Measurements from ENCODE around the gene CHRND. TPM values are rescaled to one million over a fixed set of nuclear protein-coding genes. Genes with fewer than 3 reads are reported as not detected.

Gene CHRND
- total and polyA plus RNA-seq, 2 experiments from 2014 or later: 0.10 to 0.11 TPM

DNA sequence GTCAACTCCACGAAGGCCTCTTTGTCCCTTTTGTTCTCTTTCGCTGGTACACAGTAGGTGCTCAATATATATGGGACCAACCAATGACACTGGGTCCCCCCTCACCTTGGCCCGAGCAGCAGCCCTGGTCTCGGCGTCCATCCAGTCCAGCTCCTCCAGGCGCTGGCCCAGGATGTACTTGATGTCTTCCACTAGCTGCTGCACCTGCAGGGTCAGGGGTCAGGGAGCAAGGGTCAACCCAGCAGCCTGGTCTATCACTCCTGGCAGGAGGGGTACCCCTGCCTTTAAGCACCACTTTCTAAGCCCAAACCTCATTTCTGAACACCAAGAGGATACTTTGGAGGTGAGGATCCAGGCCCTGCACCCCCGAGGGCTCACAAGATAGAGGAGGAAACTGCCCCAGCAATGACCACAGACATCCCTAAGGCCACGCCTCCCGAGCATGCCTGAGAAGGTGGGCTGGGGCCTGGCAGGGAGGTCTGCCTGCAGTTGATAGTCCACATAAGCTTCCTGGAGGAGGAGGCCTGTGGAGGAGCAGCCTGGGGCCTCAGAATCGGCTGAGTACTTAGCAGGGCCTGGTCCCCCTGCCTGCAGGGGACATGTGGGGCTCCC is 42.5 kb upstream of the CHRND start:
- Histone ChIP-seq H3K79me2 (replicated peaks; ENCODE audit: insufficient read depth) (no peaks in the 10 kb centered on the region), H3K4me2 (no peak overlapping the region), H3K4me1 (ENCODE audit: insufficient read depth) (peaks cover 4% of the 10 kb centered on the region; the same call in 1 of the 2 replicates), H3F3A (replicated peaks; ENCODE audit: low read depth) (no peaks in the 10 kb centered on the region), H3K4me3 (no peak overlapping the region), H4K20me1 (replicated peaks; ENCODE audit: insufficient read depth) (no peaks in the 10 kb centered on the region), H3K36me3 (ENCODE audit: insufficient read depth) (no peaks in the 10 kb centered on the region), H3K9me2 (ENCODE audit: insufficient read depth) (no peaks in the 10 kb centered on the region), H3K27me3 (ENCODE audit: insufficient read depth) (peaks cover 50% of the 10 kb centered on the region), H3K27ac (ENCODE audit: low read depth) (no peak overlapping the region), H2AFZ (no peak overlapping the region)
- H3K4me1 Mint-ChIP-seq: peaks cover 6% of the 10 kb centered on the region
- H3K9me3 Mint-ChIP-seq: no peaks in the 10 kb centered on the region
- no peak for ATAC-seq
- H3K27me3 Mint-ChIP-seq (ENCODE audit: insufficient read depth, low read depth, poor library complexity): peaks cover 51% of the 10 kb centered on the region
- no peak for TF ChIP-seq ZNF114 (CRISPR knock-in tag; IDR thresholded peaks at IDR 0.05)
- no peak for TF ChIP-seq EZH2 (IDR thresholded peaks at IDR 0.05; ENCODE audit: low read depth, unreplicated experiment)
- TF ChIP-seq, protein P1, sequence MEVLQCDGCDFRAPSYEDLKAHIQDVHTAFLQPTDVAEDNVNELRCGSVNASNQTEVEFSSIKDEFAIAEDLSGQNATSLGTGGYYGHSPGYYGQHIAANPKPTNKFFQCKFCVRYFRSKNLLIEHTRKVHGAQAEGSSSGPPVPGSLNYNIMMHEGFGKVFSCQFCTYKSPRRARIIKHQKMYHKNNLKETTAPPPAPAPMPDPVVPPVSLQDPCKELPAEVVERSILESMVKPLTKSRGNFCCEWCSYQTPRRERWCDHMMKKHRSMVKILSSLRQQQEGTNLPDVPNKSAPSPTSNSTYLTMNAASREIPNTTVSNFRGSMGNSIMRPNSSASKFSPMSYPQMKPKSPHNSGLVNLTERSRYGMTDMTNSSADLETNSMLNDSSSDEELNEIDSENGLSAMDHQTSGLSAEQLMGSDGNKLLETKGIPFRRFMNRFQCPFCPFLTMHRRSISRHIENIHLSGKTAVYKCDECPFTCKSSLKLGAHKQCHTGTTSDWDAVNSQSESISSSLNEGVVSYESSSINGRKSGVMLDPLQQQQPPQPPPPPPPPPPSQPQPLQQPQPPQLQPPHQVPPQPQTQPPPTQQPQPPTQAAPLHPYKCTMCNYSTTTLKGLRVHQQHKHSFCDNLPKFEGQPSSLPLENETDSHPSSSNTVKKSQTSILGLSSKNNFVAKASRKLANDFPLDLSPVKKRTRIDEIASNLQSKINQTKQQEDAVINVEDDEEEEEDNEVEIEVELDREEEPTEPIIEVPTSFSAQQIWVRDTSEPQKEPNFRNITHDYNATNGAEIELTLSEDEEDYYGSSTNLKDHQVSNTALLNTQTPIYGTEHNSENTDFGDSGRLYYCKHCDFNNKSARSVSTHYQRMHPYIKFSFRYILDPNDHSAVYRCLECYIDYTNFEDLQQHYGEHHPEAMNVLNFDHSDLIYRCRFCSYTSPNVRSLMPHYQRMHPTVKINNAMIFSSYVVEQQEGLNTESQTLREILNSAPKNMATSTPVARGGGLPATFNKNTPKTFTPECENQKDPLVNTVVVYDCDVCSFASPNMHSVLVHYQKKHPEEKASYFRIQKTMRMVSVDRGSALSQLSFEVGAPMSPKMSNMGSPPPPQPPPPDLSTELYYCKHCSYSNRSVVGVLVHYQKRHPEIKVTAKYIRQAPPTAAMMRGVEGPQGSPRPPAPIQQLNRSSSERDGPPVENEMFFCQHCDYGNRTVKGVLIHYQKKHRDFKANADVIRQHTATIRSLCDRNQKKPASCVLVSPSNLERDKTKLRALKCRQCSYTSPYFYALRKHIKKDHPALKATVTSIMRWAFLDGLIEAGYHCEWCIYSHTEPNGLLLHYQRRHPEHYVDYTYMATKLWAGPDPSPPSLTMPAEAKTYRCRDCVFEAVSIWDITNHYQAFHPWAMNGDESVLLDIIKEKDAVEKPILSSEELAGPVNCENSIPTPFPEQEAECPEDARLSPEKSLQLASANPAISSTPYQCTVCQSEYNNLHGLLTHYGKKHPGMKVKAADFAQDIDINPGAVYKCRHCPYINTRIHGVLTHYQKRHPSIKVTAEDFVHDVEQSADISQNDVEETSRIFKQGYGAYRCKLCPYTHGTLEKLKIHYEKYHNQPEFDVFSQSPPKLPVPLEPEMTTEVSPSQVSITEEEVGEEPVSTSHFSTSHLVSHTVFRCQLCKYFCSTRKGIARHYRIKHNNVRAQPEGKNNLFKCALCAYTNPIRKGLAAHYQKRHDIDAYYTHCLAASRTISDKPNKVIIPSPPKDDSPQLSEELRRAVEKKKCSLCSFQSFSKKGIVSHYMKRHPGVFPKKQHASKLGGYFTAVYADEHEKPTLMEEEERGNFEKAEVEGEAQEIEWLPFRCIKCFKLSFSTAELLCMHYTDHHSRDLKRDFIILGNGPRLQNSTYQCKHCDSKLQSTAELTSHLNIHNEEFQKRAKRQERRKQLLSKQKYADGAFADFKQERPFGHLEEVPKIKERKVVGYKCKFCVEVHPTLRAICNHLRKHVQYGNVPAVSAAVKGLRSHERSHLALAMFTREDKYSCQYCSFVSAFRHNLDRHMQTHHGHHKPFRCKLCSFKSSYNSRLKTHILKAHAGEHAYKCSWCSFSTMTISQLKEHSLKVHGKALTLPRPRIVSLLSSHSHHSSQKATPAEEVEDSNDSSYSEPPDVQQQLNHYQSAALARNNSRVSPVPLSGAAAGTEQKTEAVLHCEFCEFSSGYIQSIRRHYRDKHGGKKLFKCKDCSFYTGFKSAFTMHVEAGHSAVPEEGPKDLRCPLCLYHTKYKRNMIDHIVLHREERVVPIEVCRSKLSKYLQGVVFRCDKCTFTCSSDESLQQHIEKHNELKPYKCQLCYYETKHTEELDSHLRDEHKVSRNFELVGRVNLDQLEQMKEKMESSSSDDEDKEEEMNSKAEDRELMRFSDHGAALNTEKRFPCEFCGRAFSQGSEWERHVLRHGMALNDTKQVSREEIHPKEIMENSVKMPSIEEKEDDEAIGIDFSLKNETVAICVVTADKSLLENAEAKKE (CRISPR knock-in tag; IDR thresholded peaks at IDR 0.05): no peak
- TF ChIP-seq, protein P2, sequence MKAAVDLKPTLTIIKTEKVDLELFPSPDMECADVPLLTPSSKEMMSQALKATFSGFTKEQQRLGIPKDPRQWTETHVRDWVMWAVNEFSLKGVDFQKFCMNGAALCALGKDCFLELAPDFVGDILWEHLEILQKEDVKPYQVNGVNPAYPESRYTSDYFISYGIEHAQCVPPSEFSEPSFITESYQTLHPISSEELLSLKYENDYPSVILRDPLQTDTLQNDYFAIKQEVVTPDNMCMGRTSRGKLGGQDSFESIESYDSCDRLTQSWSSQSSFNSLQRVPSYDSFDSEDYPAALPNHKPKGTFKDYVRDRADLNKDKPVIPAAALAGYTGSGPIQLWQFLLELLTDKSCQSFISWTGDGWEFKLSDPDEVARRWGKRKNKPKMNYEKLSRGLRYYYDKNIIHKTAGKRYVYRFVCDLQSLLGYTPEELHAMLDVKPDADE (IDR thresholded peaks at IDR 0.05): no peak
- no peak for TF ChIP-seq STAT1 (IDR thresholded peaks at IDR 0.05; ENCODE audit: unreplicated experiment)
- TF ChIP-seq CTCF (conservative IDR thresholded peaks at IDR 0.05; ENCODE audit: low read depth in 2 of 2): no peak
- no peak for TF ChIP-seq CREB1 (CRISPR knock-in tag; IDR thresholded peaks at IDR 0.05; ENCODE audit: low read depth)
- no peak for TF ChIP-seq EZH2phosphoT487 (IDR thresholded peaks at IDR 0.05; ENCODE audit: unreplicated experiment)
- TF ChIP-seq JUNB (IDR thresholded peaks at IDR 0.05; ENCODE audit: unreplicated experiment): no peak
- no peak for TF ChIP-seq ZNF331 (CRISPR knock-in tag; IDR thresholded peaks at IDR 0.05; ENCODE audit: low read depth)
- TF ChIP-seq NANOG (IDR thresholded peaks at IDR 0.05; ENCODE audit: borderline replicate concordance): no peak
- TF ChIP-seq POLR2AphosphoS5 (IDR thresholded peaks at IDR 0.05; ENCODE audit: low read depth): no peak
- no peak for TF ChIP-seq REST (IDR thresholded peaks at IDR 0.05; ENCODE audit: unreplicated experiment)
- no peaks in the 10 kb centered on the region for H3K36me3 Mint-ChIP-seq (ENCODE audit: low read depth)
- no peak overlapping the region for H3K4me3 Mint-ChIP-seq
- DNase-seq (ENCODE audit: low spot score): no peak
- H3K27ac Mint-ChIP-seq: no peak overlapping the region

Data from GM23338 (cell line).